Measurements from ENCODE around the gene C4orf50.

C4orf50 gene

DNA sequence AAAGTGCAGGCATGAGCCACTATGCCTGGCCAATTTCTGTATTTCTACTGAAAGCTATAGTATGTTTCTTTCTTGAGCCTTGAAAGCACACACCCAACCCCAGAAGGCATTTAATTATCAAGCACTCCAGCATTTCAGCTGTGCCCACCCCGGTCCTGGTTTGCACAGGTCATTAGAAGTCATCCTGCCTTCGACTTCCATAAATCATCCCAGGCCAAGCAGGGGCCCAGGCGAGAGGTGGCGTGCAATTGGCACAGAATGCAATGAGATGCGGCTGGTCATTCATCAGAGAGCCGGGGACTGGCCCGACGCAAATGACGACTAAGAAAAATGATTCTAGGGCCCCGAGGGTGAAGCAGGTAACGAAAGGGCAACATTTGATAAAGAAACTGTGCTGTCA is 100.6 kb downstream of the C4orf50 start:
- no peak for DNase-seq

GRCh38 chr4:5916229-5916628 is 102.0 kb downstream of the C4orf50 start:
- DNase-seq = no peak

- DNase-seq = no peak
Observed at GRCh38 chr4:5913454-5913853, 104.8 kb downstream of the C4orf50 start.

- no peak for DNase-seq
Observed at GRCh38 chr4:5912614-5913019, 105.6 kb downstream of the C4orf50 start.

DNA sequence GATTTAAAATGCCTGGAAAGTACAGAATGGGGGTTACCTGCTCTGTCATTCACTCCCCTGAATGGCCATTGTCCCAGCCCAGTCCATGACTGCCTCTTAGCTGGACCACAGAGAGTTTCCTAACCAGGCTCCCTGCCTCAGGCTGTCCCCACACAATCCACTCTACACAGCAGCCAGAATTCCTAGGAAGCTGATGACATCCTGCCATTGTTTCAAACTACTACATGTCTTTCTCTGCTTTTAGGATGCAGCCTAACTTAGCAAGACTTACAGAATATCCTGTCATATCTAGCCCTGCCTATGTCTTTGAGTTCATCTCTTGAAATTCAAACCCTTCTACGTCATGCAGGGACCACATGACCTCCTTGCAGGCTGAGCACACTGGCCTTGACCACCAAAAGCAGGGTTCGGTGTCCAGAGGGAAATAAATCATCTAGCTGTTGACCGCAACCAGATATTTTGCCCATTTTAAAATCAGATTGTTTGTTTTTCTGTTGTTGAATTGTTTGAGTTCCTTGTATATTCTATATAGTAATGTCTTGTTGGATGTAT is 109.3 kb downstream of the C4orf50 start:
- no peak for DNase-seq

GRCh38 chr4:5906191-5906590 is 112.0 kb downstream of the C4orf50 start:
- DNase-seq = no peak

GRCh38 chr4:5905714-5906113 is 112.5 kb downstream of the C4orf50 start:
- no peak for DNase-seq

- DNase-seq = no peak
Observed at GRCh38 chr4:5900844-5901243, 117.4 kb downstream of the C4orf50 start.

- DNase-seq = no peak
Observed at GRCh38 chr4:5899881-5900280, 118.3 kb downstream of the C4orf50 start.

GRCh38 chr4:5899396-5899795 is 118.8 kb downstream of the C4orf50 start:
- DNase-seq = no peak

GRCh38 chr4:5897674-5898073 is 120.6 kb downstream of the C4orf50 start:
- DNase-seq = no peak

DNA sequence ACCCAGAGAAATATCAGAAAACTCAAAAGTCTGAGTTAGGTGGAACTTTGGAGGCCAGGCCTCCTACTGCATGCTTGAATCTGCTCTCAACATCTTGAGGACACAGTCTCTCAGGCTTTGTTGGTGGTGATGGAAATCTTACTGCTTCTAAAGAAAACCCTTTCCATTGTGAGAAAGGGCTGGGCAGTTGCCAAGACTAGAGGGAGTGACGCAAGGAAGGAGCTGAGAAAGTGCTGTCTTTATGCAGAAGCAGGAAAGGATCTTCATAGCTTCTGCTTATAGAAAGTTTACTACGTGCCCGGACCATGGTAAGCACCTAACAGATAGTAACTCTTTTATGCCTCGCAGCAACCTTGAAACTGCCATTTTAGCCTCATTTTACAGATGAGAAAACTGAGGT is 122.9 kb downstream of the C4orf50 start:
- DNase-seq = no peak

DNA sequence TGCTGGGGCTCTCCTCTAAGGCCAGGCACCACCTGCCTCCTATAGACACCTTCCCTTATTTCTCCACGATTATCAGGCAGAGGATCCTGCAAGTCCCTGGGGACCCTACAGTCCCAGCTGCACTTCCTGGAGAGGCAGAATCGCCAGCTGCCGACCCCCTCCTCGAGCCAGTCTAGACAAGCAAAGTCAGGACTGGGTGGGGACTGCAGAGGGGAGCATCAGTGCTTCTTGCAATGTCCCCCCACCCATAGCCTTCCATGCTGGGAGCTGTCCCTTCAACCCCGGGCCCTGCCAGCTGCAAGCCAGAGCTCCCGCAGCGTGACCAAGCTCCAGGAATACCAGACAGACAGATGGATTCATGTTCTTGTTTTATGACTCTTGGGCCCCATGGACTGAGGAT is 124.0 kb downstream of the C4orf50 start:
- no peak for DNase-seq

DNA sequence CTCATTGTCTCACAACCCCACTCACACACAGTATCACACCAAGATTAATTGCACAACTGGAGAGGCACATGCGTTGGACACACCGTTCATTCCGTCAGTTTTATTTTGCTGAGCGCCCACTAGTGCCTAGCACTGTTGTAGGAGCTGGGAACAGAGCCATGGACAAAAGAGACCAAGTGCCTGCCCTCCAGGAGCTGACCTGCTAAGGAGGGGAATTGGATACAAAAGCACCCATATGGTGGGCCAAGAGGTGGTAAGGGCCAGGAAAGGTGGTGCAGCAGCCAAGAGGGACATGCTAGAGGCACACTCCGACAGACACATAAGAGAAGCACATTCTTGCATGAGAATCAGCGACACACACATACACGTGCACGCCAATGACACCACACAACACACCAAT is 124.6 kb downstream of the C4orf50 start:
- DNase-seq = no peak

DNA sequence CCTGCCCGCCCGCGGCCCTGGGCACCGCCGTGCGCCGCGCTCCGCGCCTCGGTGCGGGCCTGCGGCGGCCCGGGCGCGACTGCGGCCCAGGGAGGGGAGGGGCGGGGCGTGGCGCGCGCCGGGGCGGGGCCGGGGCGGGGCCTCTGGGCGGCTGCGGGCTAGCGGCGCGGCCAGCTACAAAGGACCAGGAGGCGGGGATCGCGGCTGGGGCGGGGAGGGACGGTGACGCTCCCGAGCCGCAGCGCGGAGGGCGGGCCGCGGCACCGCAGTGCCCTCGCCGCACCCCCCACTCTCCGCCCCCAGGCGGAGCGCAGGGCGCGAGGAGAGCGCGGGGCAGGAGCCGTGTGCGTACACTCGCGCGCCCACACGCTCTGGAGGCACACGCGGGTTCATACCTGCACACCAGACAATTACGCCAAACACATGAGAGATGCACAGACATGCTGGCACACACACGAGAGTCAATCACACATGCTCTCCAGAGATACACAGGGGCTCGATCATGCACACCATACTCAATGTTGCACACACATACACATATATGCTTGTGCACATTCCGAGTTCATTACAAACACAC is 125.1 kb downstream of the C4orf50 start, which contains the start of gene CRMP1:
Gene CRMP1 (minus strand): TSS at position 83 of the 577 bp plus-strand sequence. CDS start 117 bp downstream, outside the sequence.
- DNase-seq = no peak

DNA sequence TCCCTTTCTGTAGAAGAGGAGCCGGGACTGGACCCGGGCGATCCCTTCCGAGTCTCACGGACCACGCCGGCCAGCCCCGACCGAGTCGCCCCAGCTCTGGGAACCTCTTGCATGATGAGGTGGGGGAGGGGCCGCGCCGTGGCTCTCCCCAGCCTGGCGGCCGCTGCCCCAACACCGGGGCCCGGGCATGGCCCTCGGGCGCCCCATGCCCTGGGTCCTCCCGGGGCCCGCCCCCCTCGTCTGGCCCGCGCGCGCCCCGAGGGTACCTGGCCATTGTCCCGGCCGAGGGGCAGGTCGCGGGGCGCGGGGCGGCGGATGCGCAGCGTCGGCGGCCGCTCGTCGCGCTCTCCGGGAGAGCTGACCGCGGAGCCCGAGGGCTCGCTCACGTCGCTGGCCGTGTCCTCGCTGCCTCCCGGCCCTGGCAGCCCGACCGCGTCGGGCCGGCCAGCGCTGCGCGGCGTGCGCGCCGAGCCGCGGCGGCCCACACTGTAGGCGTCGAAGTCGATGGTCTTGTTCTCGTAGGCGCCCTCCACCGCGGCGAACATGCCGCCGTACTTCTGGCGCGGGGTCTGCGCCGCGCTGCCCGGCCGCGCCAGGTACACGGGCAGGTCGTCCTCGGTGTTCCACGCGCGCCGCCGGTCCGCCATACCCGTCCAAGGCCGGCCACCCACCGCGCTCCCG is 125.8 kb downstream of the C4orf50 start:
- DNase-seq = no peak

DNA sequence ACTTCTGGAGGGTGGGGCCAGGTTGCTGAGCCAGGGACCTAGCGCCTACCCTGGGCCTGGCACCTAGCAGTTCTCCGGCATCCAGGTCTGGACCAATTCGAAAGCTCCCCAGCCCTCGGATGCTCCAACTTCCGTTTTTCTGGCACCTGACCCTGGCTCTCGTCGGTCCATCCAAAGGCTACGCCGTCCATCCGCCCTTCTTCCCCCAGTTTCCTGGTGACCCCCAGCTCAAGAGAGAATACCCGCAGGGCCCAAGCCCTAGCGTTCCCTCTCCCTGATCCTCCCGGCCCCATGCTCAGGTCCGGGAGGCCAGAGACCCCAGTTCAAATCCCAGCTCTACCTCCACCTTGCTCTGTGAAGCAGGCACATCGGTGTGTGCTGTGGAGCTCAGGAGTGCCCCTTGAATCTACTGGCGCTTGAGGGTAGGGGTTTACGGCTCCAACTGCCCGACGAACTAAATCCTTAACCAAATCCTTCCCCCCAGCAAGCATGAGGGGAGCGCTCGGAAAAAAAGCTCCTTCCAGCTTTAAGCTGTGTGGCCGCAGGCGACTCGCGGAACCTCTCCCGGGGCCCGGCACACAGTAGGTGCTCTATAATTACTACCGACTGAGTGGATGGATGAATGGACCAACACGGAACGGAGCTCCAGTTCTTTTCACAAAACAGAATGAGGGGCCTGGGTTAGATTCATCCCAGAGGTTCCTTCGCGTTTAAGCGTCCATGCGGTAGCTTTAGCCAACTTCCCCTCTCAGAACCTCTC is 126.5 kb downstream of the C4orf50 start:
- DNase-seq = no peak

DNA sequence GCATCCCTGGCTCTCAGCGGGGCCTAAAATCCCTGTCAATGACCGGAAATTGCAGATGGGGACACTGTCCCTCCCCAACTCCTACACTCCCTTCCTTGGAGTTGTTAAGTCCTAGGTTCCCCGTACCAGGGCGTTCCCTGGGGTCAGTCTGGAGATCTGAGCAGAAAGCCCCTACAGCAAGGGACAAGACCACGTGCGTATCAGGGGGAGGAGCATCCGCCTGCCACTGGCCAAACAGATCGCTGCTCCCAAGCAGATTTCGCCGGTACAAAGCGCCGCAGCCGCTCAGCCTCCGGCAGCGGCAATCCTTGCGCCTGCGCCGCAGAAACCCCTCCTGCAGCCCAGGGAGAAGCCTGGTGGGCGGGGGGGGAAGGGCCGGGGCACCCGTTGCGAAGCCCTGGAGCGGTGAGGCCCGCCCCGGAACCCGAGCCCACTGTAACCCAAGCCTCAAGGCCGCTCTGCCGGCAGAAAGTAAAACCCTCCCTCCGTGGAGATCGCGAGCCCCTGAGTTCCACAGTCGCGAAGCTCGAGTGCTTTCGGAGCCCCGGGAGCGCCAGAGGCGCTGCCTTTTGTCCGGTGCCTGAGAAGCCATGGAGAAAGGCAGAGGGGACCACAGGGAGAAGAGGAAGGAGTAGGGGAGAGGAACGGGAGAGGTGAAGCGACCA is 128.0 kb downstream of the C4orf50 start:
- no peak for DNase-seq

- DNase-seq = no peak
Observed at GRCh38 chr4:5889002-5889696, 129.1 kb downstream of the C4orf50 start.

- no peak for DNase-seq
Observed at GRCh38 chr4:5888222-5889001, 129.8 kb downstream of the C4orf50 start.

DNA sequence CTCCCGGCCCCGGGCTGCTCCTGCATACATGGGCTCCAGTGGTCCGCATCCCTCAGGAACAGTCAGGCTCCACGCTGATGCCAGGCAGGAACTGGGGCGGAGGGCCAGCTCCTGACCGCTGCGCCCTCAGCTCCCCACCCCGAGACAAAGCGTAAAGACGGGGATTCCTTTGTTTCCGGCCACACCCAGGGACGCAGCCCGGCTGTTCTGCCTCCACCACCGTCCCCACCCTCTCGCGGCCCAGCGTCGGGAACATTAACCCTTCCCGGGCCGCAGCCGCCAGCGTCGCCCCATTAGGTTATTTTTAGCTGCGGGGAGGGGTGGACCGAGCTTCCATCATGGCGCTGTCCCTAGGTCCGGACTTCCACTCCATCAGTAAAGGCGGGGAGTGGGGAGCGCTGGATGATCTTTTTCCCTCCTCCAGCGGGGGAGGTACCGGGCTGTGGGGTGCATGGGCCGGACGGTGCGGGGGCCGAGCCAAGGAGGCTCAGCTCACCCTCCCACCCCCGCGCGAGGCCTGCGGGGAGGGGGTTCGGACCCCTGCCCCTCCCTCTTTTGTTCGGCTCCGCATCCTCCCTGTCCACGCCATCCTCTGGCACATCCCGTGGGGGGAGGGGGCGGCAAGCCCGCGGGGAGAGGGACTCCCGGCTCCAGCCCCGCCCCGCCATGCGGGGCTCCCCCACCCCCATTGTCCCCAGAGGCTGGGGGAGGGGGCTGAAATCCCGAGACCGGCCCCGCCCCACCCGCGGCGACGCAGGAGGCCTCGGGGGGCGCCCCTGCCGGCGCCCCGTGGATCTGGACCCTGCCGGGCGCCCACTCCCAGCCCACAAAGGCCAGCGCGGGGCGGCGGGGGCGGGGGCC is 130.6 kb downstream of the C4orf50 start:
- DNase-seq = no peak

Measured in stimulated activated CD4-positive, alpha-beta T cell treated with anti-CD3 and anti-CD28 coated beads, Interleukin-1b, Interleukin-23, amount 100 ng/mL, for 48 hours (primary cell).